ENCODE measurements around the gene KRT38. TPM values are rescaled to one million over a fixed set of nuclear protein-coding genes. Genes with fewer than 3 reads are reported as not detected.

KRT38 gene
- total RNA-seq, 4 donors from 2014 or later, result not detected

DNA sequence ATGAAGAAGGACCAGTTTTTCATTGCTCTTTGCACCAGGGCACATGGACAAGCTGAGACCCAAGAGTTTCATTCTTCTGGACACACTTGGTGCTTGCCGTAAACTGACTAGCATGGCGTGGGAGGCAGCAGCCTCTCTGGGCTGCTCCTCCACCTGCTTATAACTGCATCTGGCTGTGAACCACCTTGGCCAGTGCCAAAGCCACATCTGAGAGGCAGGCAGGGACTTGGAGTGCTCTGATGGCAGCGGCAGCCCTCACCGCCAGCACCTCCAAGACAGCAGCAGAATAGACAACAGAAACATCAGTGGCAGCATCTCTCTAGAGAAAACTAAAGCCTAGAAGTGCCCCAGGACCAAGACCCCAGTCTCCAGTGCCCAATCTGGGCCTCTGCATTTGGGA lies 21.1 kb downstream of the KRT38 start:
- TF ChIP-seq CTCF (IDR thresholded peaks at IDR 0.05), result no peak
- DNase-seq (ENCODE audit: low spot score) (no peak), ATAC-seq (ENCODE audit: low FRiP score) (no peak)

- ATAC-seq (ENCODE audit: low FRiP score) (no peak), DNase-seq (ENCODE audit: low spot score) (no peak)
- no peak for TF ChIP-seq CTCF (IDR thresholded peaks at IDR 0.05)
Measured at GRCh38 chr17:41418116-41418860, 22.5 kb downstream of the KRT38 start.

DNA sequence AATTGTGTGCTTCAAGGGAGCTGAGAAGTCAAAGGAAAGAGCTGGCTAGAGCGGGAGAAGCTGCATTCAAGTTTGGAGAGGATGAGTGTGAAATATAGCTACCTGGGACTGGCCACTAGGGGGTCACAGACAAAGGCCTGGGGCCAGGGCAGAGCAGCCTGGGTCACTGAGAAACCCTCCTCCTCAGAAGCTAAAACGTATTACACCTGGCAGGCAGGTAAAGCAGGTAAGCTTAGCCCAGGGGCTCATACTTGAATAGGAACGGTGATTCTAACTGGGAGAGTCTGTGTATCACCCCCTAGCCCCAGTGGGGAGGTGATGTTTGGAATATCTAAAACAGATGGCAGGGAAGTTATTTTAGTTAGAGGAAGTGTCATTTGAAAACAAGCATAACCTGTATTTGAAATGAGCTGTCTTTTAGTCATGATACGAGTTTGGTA lies 23.2 kb downstream of the KRT38 start:
- DNase-seq (ENCODE audit: low spot score) (no peak), ATAC-seq (ENCODE audit: low FRiP score) (no peak)
- TF ChIP-seq CTCF (IDR thresholded peaks at IDR 0.05), result no peak

DNA sequence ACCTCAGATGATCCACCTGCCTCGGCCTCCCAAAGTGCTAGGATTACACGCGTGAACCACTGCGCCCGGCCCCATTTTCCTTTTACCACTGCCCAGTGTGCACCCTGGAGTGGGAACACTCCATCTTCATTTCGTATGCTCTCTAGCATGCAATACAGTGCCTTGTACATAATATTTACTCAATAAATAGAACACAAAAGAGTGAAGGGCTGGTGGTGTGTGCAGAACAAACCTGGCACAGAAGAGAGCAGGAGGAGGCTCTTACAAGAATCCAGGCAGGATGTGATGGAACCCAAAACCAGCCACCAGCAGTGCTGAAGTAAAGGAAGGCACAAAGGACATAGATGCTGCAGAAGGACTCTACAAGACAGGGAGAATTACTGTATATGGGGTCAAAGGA lies 23.7 kb downstream of the KRT38 start:
- ATAC-seq (ENCODE audit: low FRiP score), result no peak
- DNase-seq (ENCODE audit: low spot score), result no peak

DNA sequence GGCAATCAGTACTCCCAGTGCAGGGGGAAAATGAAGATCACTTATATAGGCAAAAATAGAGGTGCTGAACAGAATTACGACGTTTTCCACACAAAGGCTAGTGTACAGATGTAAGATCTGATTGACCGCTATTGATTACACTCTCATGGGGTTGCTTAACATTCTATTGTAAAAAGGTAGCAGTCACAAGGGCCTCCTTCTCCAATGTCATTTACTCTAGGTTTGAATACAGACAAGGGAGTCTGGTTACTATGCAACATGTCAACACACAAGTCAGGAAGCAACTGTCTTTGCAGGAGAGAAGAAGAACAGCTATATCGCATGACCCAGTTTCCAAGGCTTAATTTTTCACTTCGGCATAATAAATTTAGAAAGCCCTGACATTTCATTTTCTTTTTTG lies 24.3 kb downstream of the KRT38 start:
- TF ChIP-seq CTCF (IDR thresholded peaks at IDR 0.05), result no peak
- DNase-seq (ENCODE audit: low spot score) (no peak), ATAC-seq (ENCODE audit: low FRiP score) (no peak)

More for the DNA sequence above, 23.7 kb downstream of the KRT38 start:
- no peak for TF ChIP-seq CTCF (IDR thresholded peaks at IDR 0.05)

- ATAC-seq (ENCODE audit: low FRiP score) (peak; percentile 69), DNase-seq (ENCODE audit: low spot score) (no peak)
- no peak for TF ChIP-seq CTCF (IDR thresholded peaks at IDR 0.05)
Measured at GRCh38 chr17:41415833-41416335, 24.9 kb downstream of the KRT38 start.

DNA sequence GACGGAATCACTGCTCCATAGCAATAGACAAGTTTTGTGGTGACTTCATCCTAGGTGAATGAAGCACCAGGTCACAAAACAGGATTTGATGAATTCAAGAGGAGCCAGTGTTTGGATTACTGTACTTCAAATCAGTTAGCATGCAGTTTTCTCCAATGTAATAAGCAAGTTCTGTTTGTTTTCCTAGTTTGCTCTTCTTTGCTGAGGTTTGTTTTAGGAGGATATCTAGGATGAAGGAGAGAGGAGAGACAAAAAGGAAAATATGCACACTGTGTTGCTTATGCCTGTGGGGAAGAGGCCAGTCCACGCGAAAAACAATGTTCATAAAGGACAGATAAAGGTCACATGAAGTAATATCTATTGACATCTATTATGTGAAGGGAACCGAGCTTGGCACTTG lies 25.4 kb downstream of the KRT38 start:
- no peak for ATAC-seq (ENCODE audit: low FRiP score)
- TF ChIP-seq CTCF (IDR thresholded peaks at IDR 0.05), result no peak
- no peak for DNase-seq (ENCODE audit: low spot score)
